ENCODE results near the gene STOML2.
A peak's percentile ranks its signal among the peaks of the same experiment; 100 is the strongest.

The STOML2 gene

DNA sequence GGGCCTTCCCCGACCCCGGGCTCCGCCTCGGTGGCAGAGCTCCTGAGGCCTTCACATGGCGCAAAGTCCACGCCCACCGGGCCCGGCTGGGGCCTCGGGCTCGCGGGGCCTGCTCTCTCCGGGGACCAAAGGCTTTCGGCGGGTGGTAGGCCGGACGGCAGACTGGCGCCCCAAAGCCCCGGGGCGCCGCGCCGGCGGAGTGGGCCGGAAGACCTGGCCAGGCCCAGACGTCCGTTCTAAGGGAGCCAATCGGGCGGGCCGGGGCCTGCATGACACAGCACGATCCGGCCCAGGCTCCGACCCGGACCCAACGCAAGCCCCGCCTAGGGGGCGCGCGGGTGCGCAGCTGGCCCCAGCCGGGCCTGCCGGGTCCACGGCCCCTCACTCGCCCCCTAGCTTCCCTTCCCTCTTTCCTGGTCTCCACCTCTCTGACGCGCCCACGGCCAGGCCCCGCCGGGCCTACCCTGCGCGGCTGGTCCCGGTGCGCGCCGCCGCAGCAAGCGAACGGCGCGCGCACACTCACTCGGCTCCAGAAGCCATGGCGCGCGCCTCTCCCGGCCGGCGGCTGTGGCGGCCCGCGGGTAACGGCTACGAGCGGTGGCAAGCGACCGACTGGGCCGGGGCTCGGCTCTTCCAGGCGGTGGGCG lies 31.0 kb downstream of the STOML2 start:
- no peak for DNase-seq

- DNase-seq: no peak
Measured at GRCh38 chr9:35070823-35071813, 31.8 kb downstream of the STOML2 start.

- no peak for DNase-seq
Measured at GRCh38 chr9:35069020-35069419, 33.9 kb downstream of the STOML2 start.

DNA sequence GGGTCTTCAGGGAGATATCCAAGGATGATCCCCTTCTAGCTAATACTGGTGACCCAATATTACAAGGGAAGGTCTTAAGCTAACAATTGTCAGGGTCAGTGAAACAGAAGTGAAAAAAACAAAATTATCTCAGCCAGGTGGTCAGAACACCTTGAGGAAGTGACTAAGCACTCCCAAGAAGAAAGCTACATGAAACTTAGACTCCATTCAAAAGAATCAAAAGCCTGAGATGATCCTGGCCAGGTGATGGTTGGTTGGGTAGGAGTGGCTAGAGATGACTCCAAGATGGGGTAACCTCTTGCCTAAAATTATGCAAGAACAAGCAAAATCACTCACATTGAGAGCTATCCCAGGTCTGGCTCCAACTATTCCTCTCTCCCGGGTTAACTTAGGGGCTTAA lies 35.9 kb downstream of the STOML2 start:
- DNase-seq: no peak

DNA sequence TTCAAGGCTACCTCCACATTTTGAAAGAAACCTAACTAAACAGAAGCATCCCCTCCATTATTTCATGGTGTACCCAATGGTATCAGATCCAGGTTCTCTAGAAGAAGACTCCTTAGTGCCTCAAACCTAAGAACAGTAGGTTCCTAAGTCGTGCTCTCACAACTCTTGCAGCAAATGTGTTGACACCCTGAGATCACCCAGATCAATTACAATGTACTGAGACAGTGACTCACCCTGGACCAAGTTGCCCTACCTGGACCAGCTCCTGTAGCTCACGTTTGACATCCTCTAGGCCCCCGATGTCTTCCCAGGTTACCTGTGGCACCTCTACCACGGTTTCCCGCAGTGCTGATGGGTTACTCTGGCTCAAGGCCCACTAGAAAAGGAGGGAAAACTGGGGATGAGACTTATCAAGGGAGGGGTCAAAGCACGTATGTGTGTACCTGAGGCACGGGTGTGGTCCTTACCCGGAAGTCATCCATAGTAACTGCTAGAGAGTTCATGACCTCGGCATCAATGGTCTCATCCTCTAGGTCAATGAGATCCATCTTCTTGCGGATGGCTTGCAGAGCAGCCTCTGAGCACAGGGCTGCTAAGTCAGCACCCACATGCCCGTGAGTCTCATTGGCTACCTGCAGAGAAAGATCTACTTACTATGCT lies 42.3 kb downstream of the STOML2 start:
- DNase-seq: no peak

- no peak for DNase-seq
Measured at GRCh38 chr9:35059438-35059837, 43.5 kb downstream of the STOML2 start.

DNA sequence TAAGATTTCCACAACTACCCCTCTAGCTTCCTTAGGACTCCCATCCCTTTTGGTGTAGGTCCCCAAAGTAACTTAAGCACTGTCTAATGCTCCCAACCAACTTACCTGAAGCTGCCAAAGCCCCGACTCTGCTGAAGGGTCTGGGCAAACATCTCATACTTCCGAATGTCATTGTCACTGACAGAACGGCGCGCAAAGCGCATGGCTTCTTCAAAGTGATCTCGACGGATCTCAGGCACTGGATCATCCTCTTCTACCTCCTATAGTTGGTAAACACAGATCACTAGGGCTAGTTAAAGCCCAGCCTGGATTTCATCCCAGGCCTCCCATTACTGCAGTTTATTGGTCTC lies 45.7 kb downstream of the STOML2 start:
- DNase-seq: no peak

DNA sequence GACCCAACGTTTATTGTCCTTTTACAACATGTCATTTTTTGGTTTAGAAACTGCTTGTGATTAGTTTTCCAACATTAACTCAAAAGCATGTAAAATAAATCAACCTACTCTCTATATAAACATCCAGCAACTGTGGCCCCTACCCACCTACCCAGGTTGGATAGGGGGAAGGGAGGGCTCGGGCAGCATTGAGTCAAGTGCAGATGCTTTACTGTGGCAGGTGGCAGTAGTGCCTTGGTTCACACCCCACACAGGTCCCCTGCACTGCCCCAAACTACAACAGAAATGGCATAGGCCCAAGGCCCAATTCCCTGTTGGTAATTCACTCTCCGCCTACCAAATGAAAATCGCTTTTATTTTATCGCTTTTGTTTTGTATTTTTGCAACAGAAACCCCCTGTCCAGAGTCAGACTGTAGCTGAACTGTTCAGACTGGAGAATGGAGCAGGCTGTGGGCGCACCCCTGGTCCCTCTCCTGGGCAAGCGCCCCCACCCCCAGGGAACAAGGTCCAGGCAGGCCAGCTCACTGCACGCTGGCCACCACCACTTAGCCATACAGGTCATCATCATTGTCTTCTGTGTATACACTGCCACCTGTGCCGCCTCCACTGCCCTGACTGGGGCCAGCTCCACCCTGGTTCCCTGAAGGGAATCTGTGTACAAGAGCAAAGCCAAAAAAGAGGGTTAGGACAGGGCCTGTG lies 46.2 kb downstream of the STOML2 start:
- DNase-seq: no peak

DNA sequence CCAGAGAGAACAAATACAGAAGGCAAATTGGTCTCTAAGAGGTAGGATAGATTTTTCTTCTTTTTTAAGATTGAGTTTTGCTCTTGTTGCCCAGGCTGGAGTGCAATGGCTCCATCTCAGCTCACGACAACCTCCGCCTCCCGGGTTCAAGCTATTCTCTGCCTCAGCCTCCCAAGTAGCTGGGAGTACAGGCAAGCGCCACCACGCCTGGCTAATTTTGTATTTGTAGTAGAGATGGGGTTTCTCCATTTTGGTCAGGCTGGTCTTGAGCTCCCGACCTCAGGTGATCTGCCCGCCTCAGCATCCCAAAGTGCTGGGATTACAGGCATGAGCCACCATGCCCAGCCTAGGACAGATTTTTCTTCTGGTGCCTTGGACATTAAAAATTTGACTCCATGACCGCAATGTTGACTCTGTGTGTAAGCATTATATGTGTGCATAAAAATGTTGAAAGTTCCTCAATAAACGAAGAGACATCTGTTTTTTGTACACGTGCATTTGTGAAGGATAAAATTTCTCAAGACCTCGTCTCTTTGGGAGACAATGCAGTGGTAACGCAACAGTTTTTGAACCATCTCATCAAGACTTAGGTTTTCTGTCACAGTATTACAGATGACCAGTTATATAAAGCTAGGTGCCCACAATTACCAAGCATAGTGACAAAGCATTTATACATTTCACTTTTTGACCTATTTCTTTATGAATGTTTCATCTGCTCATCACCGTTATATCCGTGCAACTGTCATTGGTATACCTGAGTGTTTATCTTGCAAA lies 47.9 kb downstream of the STOML2 start:
- DNase-seq: no peak

DNA sequence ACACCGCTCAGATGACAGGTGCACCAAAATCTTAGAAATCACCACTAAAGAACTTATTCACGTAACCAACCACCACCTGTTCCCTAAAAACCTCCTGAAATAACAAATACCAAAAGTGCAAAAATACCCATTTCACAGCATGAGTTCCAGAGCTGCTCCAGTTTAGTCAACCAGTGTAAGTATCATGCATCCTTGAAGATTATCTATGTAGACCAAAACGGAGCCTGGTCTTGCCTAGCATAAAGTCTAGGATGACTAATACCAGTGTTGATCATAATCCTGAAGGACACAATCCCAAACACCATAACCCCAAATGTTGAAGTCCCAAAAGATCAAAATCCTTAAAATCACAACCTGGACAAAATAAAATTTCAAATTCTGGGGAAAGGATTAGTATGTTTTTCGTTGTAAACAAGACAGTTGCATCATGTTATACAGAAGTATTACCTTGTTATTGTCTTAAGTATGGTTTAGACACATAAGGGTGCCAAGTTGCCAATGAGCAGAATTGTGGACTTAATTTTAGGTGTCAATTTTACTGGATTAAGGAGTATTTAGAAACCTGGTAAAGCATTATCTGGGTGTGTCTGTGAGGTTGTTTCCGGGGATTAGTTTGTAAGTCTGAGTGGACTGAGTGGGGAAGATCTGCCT lies 48.6 kb downstream of the STOML2 start:
- no peak for DNase-seq

GRCh38 chr9:35051069-35051967 lies 51.6 kb downstream of the STOML2 start:
- peak; percentile 53 for DNase-seq
